D721Med (cell line): Measurements from ENCODE around the gene HCST.

Source experiments
- DNase-seq: peaks from one replicate; pipeline ENCODE4 v3.0.0; 2011; ENCODE audit warnings: low spot score; ENCODE audit not compliant: insufficient read length
- FAIRE-seq: peaks from 2 replicates; lab custom pipeline; 2011; peaks lifted over from hg19 to GRCh38; lab: Jason Lieb, UNC
- CTCF ChIP-seq: IDR thresholded peaks from 2 replicates; pipeline ENCODE4 v1.5.1; 2012; ENCODE audit warnings: mild to moderate bottlenecking, control low read depth; ENCODE audit not compliant: insufficient read depth; ENCODE audit errors: missing control alignments

HCST gene

GRCh38 chr19:35901854-35902661, at the start of gene HCST:
Gene HCST (plus strand): TSS chr19:35902529. CDS start chr19:35902594, 65 bp downstream.
- no peak for TF ChIP-seq CTCF
- no peak for FAIRE-seq
- DNase-seq = no peak

- no peak for TF ChIP-seq CTCF
- FAIRE-seq (no peak), DNase-seq (no peak)
Measured at GRCh38 chr19:35853038-35853756, 49.1 kb upstream of the HCST start.

GRCh38 chr19:35856546-35857149, 45.7 kb upstream of the HCST start, which contains the start of gene KIRREL2:
Gene KIRREL2 (plus strand): TSS chr19:35856911. CDS start chr19:35857120, 209 bp downstream.
- FAIRE-seq = no peak
- peak; percentile 68 for DNase-seq
- TF ChIP-seq CTCF = no peak

GRCh38 chr19:35858311-35858710, 44.0 kb upstream of the HCST start:
- FAIRE-seq (no peak), DNase-seq (no peak)
- TF ChIP-seq CTCF = no peak

- no peak for TF ChIP-seq CTCF
- no peak for FAIRE-seq
- DNase-seq = no peak
Measured at GRCh38 chr19:35859414-35859813, 42.9 kb upstream of the HCST start.

- FAIRE-seq (no peak), DNase-seq (no peak)
- TF ChIP-seq CTCF = no peak
Measured at GRCh38 chr19:35860436-35860817, 41.9 kb upstream of the HCST start.
